Measurements from ENCODE around the gene RABGEF1.
"Not testable (repeated sequence)": the region's sequence is repeated elsewhere in the genome, so short reads cannot be mapped to it uniquely, and the experiment has no call there.

GRCh38 chr7:66776383-66776782, 35.9 kb downstream of the RABGEF1 start:
- not testable (repeated sequence) for TF ChIP-seq CTCF (conservative IDR thresholded peaks at IDR 0.05; ENCODE audit: low read depth in 2 of 2); EZH2phosphoT487 (IDR thresholded peaks at IDR 0.05; ENCODE audit: unreplicated experiment); ZNF462 (CRISPR knock-in tag; IDR thresholded peaks at IDR 0.05); EZH2 (IDR thresholded peaks at IDR 0.05; ENCODE audit: low read depth, unreplicated experiment); JUNB (IDR thresholded peaks at IDR 0.05; ENCODE audit: unreplicated experiment); ZNF114 (CRISPR knock-in tag; IDR thresholded peaks at IDR 0.05); REST (IDR thresholded peaks at IDR 0.05; ENCODE audit: unreplicated experiment); CREB1 (CRISPR knock-in tag; IDR thresholded peaks at IDR 0.05; ENCODE audit: low read depth); POLR2AphosphoS5 (IDR thresholded peaks at IDR 0.05; ENCODE audit: low read depth)
